Activated T-helper 9 cell treated with anti-CD3 and anti-CD28 coated beads, Interleukin-2, amount 50 U/mL, for 16 hours (primary cell): ENCODE data around the gene PIAS4.

Experiments
- DNase-seq: peaks from one replicate; pipeline ENCODE4 v3.0.0-alpha.2; 2020; ENCODE audit warnings: low read depth

Gene PIAS4

GRCh38 chr19:3977242-3978143 is 30.0 kb upstream of the PIAS4 start:
- DNase-seq = no peak

- DNase-seq = no peak
Observed at GRCh38 chr19:3978145-3978544, 29.4 kb upstream of the PIAS4 start.

- no peak for DNase-seq
Observed at GRCh38 chr19:3979289-3979673, 28.3 kb upstream of the PIAS4 start.

GRCh38 chr19:3979674-3980352 is 27.7 kb upstream of the PIAS4 start:
- DNase-seq = no peak

- no peak for DNase-seq
Observed at GRCh38 chr19:3980353-3981251, 26.9 kb upstream of the PIAS4 start.

GRCh38 chr19:3981373-3981735 is 26.2 kb upstream of the PIAS4 start:
- no peak for DNase-seq

- no peak for DNase-seq
Observed at GRCh38 chr19:3981736-3982681, 25.5 kb upstream of the PIAS4 start.

GRCh38 chr19:3982701-3983541 is 24.6 kb upstream of the PIAS4 start:
- DNase-seq = no peak

- no peak for DNase-seq
Observed at GRCh38 chr19:3983542-3983914, 24.0 kb upstream of the PIAS4 start.

- no peak for DNase-seq
Observed at GRCh38 chr19:3983936-3984583, 23.5 kb upstream of the PIAS4 start.

- DNase-seq = no peak
Observed at GRCh38 chr19:3984584-3984907, 23.0 kb upstream of the PIAS4 start.

GRCh38 chr19:3984908-3985642 is 22.5 kb upstream of the PIAS4 start, which contains the start of gene EEF2:
Gene EEF2, minus strand, starts transcription at chr19:3985463. Its CDS starts 83 bp downstream, at chr19:3985380.
- peak; percentile 86 for DNase-seq

- no peak for DNase-seq
Observed at GRCh38 chr19:3985643-3986259, 21.8 kb upstream of the PIAS4 start.

- no peak for DNase-seq
Observed at GRCh38 chr19:3986260-3987041, 21.1 kb upstream of the PIAS4 start.

- peak; percentile 83 for DNase-seq
Observed at GRCh38 chr19:3987619-3988371, 19.7 kb upstream of the PIAS4 start.

GRCh38 chr19:3990815-3991117 is 16.8 kb upstream of the PIAS4 start:
- DNase-seq = no peak

GRCh38 chr19:3995607-3996006 is 11.9 kb upstream of the PIAS4 start:
- DNase-seq = no peak
